OCI-LY1 (cell line): ENCODE results near the gene STK11.

Source experiments
- CTCF ChIP-seq: fragments of 200-600 bp; sonication (generic), shearing (Covaris generic); IDR thresholded peaks from 2 replicates; pipeline ENCODE4 v1.5.1; 2017; ENCODE audit warnings: mild to moderate bottlenecking, antibody characterized with exemption, low read length, moderate library complexity, mixed read lengths
- EZH2 ChIP-seq: fragments of 200-600 bp; sonication (generic), shearing (Covaris generic); IDR thresholded peaks from 2 replicates; pipeline ENCODE4 v1.8.0; 2017; ENCODE audit warnings: borderline replicate concordance, mixed run types, mild to moderate bottlenecking, antibody characterized with exemption, low read length, moderate library complexity, mixed read lengths

GRCh38 chr19:1249298-1249989, 43.9 kb downstream of the STK11 start:
- TF ChIP-seq EZH2 (no peak), CTCF (no peak)
